IPS-15b (cell line): ENCODE results near the gene LAMA2.
"Not testable (repeated sequence)": the region's sequence is repeated elsewhere in the genome, so short reads cannot be mapped to it uniquely, and the experiment has no call there.

Source experiments
- H3K27me3 ChIP-seq: one replicate; pipeline ENCODE4 v1.6.1; 2013; ENCODE audit warnings: low read length; ENCODE audit not compliant: control insufficient read depth, insufficient read depth
- H3K36me3 ChIP-seq: one replicate; pipeline ENCODE4 v1.6.1; 2013; ENCODE audit warnings: low read length; ENCODE audit not compliant: control insufficient read depth, insufficient read depth
- H3K4me1 ChIP-seq: one replicate; pipeline ENCODE4 v1.6.1; 2013; ENCODE audit warnings: mild to moderate bottlenecking, low read length; ENCODE audit not compliant: control insufficient read depth, insufficient read depth
- H3K4me3 ChIP-seq: one replicate; pipeline ENCODE4 v1.5.1; 2013; ENCODE audit warnings: low read depth, low read length
- H3K9ac ChIP-seq: one replicate; pipeline ENCODE4 v1.6.1; 2013; ENCODE audit warnings: low read depth, mild to moderate bottlenecking, low read length
- H3K9me3 ChIP-seq: one replicate; pipeline ENCODE4 v1.6.1; 2013; ENCODE audit warnings: mild to moderate bottlenecking, low read length; ENCODE audit not compliant: control insufficient read depth, insufficient read depth

LAMA2 gene

DNA sequence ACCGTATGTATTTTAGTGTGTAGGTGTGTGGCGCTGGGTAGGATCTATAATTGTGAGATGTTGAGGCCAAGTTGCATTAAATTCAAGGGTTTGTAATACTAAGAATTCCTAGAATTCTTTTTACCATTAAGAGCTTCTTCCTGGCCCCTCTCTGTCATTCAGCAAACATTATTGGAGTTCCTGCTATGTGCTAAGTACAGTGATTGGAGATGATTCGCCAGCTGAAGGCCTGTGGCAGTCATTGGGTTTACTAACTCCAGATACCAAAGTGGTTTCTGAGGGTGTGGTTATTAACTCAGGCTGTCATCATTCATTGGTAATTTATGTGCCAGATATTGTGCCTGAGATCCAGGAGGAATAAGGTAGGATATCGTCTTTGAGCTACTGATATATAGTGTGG is 167.1 kb downstream of the LAMA2 start:
- no peaks in the 10 kb centered on the region for H3K36me3 ChIP-seq
- H3K4me3 ChIP-seq: no peak overlapping the region
- no peak overlapping the region for H3K9ac ChIP-seq
- no peaks in the 10 kb centered on the region for H3K4me1 ChIP-seq
- H3K9me3 ChIP-seq: no peaks in the 10 kb centered on the region
- no peaks in the 10 kb centered on the region for H3K27me3 ChIP-seq

DNA sequence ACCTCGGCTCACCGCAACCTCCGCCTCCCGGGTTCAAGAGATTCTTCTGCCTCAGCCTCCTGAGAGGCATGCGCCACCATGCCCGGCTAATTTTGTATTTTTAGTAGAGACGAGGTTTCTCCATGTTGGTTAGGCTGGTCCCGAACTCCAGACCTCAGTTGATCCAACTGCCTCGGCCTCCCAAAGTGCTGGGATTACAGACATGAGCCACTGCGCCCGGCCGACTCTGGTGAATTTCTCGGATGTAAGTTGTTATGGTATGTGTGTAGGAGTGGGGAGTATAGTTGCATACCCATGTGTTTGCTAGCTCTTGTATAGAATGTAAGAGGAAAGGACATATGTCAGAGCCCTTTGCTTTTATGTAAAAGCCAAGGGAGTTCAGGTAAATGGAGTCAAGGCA is 170.2 kb downstream of the LAMA2 start:
- not testable (repeated sequence) for H3K27me3 ChIP-seq, H3K4me3 ChIP-seq, H3K36me3 ChIP-seq, H3K9me3 ChIP-seq, H3K4me1 ChIP-seq, H3K9ac ChIP-seq

DNA sequence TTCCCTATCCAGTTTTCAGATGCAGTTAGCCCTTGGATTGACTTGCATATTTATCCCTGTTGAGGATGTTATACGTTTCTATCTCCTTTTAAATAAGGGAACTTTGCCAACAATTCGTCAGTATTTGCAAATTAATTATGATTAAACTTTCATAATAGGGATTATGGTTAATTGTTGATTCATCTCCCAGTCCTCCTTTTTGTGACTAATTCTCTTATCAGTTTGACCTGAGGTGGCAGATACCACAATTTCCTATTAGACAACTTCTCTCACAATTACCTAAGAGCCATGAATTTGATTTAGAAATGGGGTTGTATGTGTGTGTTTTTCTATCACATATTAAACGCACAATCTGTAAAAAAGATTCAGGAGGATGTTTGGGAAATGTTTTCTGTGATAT is 172.9 kb downstream of the LAMA2 start:
- no peaks in the 10 kb centered on the region for H3K9me3 ChIP-seq

DNA sequence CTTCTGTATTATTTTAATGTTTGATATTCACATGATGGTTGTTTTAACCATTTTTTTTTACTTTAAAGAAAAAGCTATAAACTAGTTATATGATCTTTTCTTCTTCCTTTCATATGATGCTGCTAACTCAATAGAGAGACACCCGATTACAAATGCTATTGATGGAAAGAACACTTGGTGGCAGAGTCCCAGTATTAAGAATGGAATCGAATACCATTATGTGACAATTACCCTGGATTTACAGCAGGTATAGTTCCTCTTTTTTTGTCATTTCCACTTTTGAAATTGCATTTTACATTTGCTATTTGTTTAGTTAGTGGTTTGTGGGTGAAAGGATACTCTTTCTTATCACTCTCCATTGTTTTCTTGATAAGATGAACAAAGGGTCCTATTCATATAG is 176.7 kb downstream of the LAMA2 start:
- Histone ChIP-seq H3K36me3 (no peaks in the 10 kb centered on the region), H3K9ac (no peak overlapping the region), H3K9me3 (no peaks in the 10 kb centered on the region), H3K4me1 (no peaks in the 10 kb centered on the region), H3K27me3 (no peaks in the 10 kb centered on the region), H3K4me3 (no peak overlapping the region)

More for the DNA sequence above, 172.9 kb downstream of the LAMA2 start:
- Histone ChIP-seq H3K4me1 (no peaks in the 10 kb centered on the region), H3K36me3 (no peaks in the 10 kb centered on the region), H3K27me3 (no peaks in the 10 kb centered on the region), H3K4me3 (no peak overlapping the region), H3K9ac (no peak overlapping the region)

DNA sequence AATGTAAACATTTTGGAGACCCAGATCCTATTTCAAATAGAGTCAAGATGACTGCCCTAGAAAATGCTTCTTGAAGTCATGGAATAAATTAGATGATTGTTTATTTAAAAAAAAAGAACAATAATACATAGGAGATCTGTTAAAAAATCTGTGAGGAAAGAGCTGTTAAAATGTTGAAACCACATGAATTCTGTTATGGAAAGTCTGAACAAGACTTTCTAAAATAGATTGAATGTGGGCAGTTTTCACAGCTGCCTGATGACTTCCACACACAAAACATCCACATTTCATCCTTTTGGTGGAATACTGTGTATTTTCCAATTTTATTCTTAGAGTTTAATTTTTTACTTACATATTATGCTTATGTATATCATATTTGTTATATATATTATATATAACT is 186.1 kb downstream of the LAMA2 start:
- Histone ChIP-seq H3K4me1 (no peaks in the 10 kb centered on the region), H3K27me3 (no peaks in the 10 kb centered on the region), H3K9me3 (no peaks in the 10 kb centered on the region), H3K4me3 (no peak overlapping the region), H3K36me3 (no peaks in the 10 kb centered on the region), H3K9ac (no peak overlapping the region)

DNA sequence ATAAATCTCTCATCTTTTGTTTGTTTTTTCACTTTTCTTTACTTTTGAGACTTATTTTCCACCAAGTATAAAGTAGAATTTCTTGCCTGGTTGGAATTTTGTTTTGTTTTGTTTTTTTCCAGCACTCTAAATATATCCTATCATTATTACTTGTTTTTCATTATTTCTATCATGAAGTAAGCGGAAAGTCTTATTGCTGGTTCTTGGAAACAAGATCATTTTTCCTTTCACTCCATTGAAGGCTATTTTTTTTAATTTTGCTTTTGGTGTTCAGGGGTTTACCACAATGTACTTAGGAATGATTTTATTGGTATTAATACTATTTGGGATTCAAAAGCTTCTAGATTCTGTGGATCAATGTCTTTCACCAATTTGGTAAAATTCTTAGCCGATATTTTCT is 190.1 kb downstream of the LAMA2 start:
- Histone ChIP-seq H3K27me3 (no peaks in the 10 kb centered on the region), H3K4me3 (no peak overlapping the region), H3K4me1 (no peaks in the 10 kb centered on the region), H3K36me3 (no peaks in the 10 kb centered on the region), H3K9ac (no peak overlapping the region), H3K9me3 (no peaks in the 10 kb centered on the region)

DNA sequence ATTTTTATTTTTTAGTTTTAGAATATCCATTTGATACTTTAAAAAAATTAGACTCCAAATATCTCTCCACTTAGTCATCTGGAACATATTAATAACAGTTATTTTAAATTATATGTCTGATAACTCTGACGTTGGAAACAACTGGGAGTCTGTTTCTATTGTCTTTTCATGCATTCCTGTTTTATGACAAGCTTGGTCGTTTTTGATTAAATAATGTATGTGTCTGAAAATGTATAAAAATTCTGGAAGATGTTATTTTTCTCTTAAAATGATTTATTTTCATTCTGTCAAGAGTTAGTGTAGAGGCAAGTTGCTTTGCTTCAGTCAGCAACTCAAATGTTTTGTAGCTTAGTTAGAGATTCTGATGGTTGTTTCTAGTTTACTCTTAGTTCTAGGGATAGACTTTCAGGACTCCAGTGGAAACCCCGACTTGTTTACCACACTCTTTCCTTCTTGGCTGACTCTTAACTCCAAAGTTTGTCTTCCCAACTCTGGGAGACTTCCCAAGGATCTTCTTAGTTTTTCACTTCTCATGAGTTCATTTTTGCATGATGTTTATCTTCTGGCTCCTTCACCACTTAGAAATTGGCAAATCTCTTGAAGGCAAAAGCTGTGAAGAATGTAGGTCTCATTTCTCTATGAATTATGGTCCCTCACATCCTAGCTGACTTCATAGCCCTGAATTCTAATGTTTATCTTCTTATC is 190.9 kb downstream of the LAMA2 start:
- Histone ChIP-seq H3K27me3 (no peaks in the 10 kb centered on the region), H3K4me3 (no peak overlapping the region), H3K36me3 (no peaks in the 10 kb centered on the region), H3K9ac (no peak overlapping the region), H3K4me1 (no peaks in the 10 kb centered on the region), H3K9me3 (no peaks in the 10 kb centered on the region)

DNA sequence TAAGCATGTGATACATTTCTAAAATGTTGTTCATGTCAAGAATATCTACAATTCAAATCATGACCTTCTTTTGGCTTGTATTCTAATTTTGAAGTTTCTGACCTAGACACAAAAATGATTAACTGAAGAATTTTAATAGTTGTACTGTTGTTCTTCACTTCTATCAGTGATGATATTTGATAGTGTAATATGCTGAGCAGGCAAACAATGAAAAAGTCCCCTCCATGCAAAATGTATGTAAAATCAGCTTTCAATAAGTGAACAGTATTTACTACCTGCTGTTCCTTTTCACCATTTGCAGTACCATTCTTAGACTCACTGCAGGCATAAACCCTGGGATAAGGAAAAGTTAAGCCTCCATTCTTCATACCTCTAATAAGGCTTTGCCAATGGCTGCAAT is 201.5 kb downstream of the LAMA2 start:
- Histone ChIP-seq H3K9me3 (no peaks in the 10 kb centered on the region), H3K4me1 (no peaks in the 10 kb centered on the region), H3K9ac (no peak overlapping the region), H3K4me3 (no peak overlapping the region), H3K27me3 (no peaks in the 10 kb centered on the region), H3K36me3 (no peaks in the 10 kb centered on the region)

DNA sequence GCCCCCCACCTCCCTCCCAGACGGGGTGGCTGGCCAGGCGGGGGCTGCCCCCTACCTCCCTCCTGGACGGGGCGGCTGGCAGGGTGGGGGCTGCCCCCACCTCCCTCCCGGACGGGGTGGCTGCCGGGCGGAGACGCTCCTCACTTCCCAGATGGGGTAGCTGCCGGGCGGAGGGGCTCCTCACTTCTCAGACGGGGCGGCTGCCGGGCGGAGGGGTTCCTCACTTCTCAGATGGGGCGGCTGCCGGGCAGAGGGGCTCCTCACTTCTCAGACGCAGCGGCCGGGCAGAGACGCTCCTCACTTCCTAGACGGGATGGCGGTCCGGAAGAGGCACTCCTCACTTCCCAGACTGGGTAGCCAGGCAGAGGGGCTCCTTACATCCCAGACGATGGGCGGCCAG is 205.5 kb downstream of the LAMA2 start:
- not testable (repeated sequence) for H3K4me1 ChIP-seq, H3K9ac ChIP-seq, H3K36me3 ChIP-seq, H3K9me3 ChIP-seq, H3K4me3 ChIP-seq, H3K27me3 ChIP-seq

DNA sequence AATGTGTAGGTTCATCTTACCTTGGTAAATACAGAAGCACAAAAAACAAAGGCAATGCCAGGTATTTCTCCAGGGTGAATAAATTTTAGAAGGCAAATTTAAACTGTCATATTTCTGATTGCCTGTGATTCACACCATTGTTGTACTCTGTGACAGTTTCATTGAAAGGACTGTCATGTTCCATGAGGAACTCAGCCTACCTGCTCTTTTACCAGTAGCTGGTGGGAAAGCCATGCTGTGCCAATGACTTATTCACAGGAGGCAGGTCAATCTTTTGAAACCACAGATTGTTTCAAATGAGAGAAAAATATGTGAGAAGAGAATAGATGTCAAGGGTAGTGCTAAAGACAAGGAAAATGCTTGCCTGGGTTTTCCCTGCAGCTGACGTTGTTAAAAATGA is 206.4 kb downstream of the LAMA2 start:
- H3K36me3 ChIP-seq: no peaks in the 10 kb centered on the region
- no peaks in the 10 kb centered on the region for H3K9me3 ChIP-seq
- no peak overlapping the region for H3K9ac ChIP-seq
- no peaks in the 10 kb centered on the region for H3K4me1 ChIP-seq
- no peak overlapping the region for H3K4me3 ChIP-seq
- H3K27me3 ChIP-seq: no peaks in the 10 kb centered on the region

DNA sequence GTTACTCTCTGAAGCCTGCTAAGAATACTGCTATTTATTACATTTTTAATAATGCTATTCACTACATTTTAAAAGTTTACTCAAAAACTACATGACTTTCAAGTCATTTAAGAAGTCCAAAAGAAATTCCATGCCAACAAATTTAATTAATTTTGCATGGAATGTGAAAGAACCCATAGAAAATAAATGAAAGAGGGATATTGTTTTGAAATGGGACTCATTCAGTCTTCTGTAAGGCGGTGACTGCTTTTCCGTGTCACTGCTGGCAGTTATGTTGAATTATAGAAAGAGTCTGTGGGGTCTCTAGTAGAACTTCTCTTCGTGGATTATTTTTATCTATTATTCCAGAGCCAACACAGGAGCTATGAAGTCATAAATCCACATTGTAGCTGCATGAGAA is 211.2 kb downstream of the LAMA2 start:
- Histone ChIP-seq H3K27me3 (no peaks in the 10 kb centered on the region), H3K9ac (no peak overlapping the region), H3K9me3 (no peaks in the 10 kb centered on the region), H3K4me3 (no peak overlapping the region), H3K4me1 (no peaks in the 10 kb centered on the region), H3K36me3 (no peaks in the 10 kb centered on the region)

DNA sequence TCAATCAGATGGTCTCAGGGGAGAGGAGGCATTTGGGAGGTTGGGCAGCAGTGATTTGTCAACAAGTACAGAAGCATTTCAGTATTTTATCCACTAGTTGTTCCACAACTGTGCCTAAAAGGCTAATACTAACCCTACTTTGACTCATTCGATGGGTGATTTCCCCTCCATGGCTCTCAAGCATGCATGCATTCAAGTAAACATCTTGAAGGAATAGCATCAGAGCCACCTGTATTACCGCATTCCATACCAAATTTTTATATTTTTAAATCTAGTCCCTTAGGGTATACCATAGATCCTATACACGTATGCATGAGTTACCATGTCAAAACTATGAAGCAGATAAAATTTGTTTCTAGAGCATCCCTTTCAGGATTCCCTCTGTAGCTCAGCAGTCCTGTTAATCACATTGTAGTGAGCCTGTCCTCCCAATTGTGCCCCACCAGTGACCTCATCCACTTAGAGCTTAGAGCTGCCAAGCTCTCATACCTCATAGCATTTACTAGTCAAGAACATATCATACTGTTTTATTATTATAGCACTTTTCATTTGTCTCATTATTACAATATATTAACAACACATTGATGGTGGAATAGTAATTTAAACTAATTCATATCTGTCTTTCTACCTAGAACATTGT is 213.8 kb downstream of the LAMA2 start:
- no peak overlapping the region for H3K4me3 ChIP-seq
- H3K36me3 ChIP-seq: no peaks in the 10 kb centered on the region
- H3K27me3 ChIP-seq: no peaks in the 10 kb centered on the region
- no peaks in the 10 kb centered on the region for H3K9me3 ChIP-seq
- H3K4me1 ChIP-seq: no peaks in the 10 kb centered on the region
- H3K9ac ChIP-seq: no peak overlapping the region
